Tibial nerve (tissue), 4 donors: Measurements from ENCODE around the gene OR6C1. TPM values are rescaled to one million over a fixed set of nuclear protein-coding genes. Genes with fewer than 3 reads are reported as not detected.
"Not testable (repeated sequence)": the region's sequence is repeated elsewhere in the genome, so short reads cannot be mapped to it uniquely, and the experiment has no call there.

Experiments used
- DNase-seq, 2 donors: peaks; one replicate each; pipeline ENCODE4 v3.0.0-alpha.2; 2019; ENCODE audit warnings: low spot score in 2 of 2
- H3K27ac ChIP-seq, 4 donors: fragments of 200-600 bp; sonication (generic) in 3 of 4; one replicate each; pipeline ENCODE4 v1.5.1; 2017 to 2019; ENCODE audit warnings: mild to moderate bottlenecking in 1 of 4
- H3K27me3 ChIP-seq, 2 donors: fragments of 200-600 bp; sonication (generic) in 1 of 2; one replicate each; pipeline versions ENCODE4 v1.5.1 to v1.6.0; 2017 to 2019
- H3K36me3 ChIP-seq, 3 donors: fragments of 200-600 bp; sonication (generic); one replicate each; pipeline ENCODE4 v1.5.1; 2018 to 2019
- H3K4me1 ChIP-seq, 4 donors: fragments of 200-600 bp; sonication (generic) in 3 of 4; one replicate each; pipeline ENCODE4 v1.5.1; 2017 to 2019
- H3K4me3 ChIP-seq, 4 donors: fragments of 200-600 bp; sonication (generic) in 3 of 4; one replicate each; pipeline ENCODE4 v1.5.1; 2017 to 2019; ENCODE audit warnings: mild to moderate bottlenecking in 1 of 4, moderate library complexity in 1 of 4
- H3K9me3 ChIP-seq, 4 donors: fragments of 200-600 bp; sonication (generic) in 3 of 4; one replicate each; pipeline ENCODE4 v1.5.1; 2017 to 2019
- CTCF ChIP-seq, 5 experiments: fragments of 200-600 bp in 3 of 5; fragments of 450-650 bp in 2 of 5; sonication (generic) in 3 of 5; IDR thresholded peaks; one replicate each; pipeline ENCODE4 v1.5.1; 2016 to 2019; ENCODE audit warnings: antibody characterized with exemption in 5 of 5, mild to moderate bottlenecking in 3 of 5, moderate library complexity in 2 of 5
- EP300 ChIP-seq, 2 donors: sonication (generic); formaldehyde crosslinking; IDR thresholded peaks; one replicate each; pipeline ENCODE4 v1.6.1; 2017; ENCODE audit warnings: antibody characterized with exemption in 2 of 2, mild to moderate bottlenecking in 1 of 2
- POLR2A ChIP-seq, 2 donors: fragments of 450-650 bp; IDR thresholded peaks; one replicate each; pipeline ENCODE4 v1.6.1; 2017; ENCODE audit warnings: antibody characterized with exemption in 2 of 2, mild to moderate bottlenecking in 2 of 2, moderate library complexity in 2 of 2
- WGBS, 2 donors: methylation state at CpG; one replicate each; pipeline ENCODE4 v1.1.5; 2018; 5-methylcytosine and 5-hydroxymethylcytosine counted together
- total RNA-seq, 4 donors: library from RNA; depleted of rRNA; stranded (reverse); fragments of >200 nt; gene quantifications; one replicate each; pipeline ENCODE4 v1.1.0, GENCODE V29; 2016

The OR6C1 gene
- total RNA-seq, 4 donors from 2014 or later: not detected

- Histone ChIP-seq H3K36me3 (no peaks in the 10 kb centered on the region), H3K4me3 (no peak within 1 kb of the TSS), H3K27me3 (no peaks in the 10 kb centered on the region), H3K4me1 (no peaks in the 10 kb centered on the region), H3K27ac (no peak within 1 kb of the TSS), H3K9me3 (no peaks in the 10 kb centered on the region)
- 96 to 100% methylated on average over 1 of the region's 1 CpG for WGBS, 2 donors
- no peak for TF ChIP-seq CTCF (IDR thresholded peaks at IDR 0.05)
- DNase-seq: no peak
Observed at GRCh38 chr12:55330446-55330845, 16.3 kb downstream of the OR6C1 start, which contains the start of gene OR6C3. Gene OR6C3, plus strand, starts transcription at chr12:55330746. Its CDS starts 955 bp downstream, at chr12:55331701.

- no peak for DNase-seq
- Histone ChIP-seq H3K4me1 (no peaks in the 10 kb centered on the region), H3K27ac (no peak overlapping the region), H3K9me3 (no peaks in the 10 kb centered on the region), H3K36me3 (no peaks in the 10 kb centered on the region), H3K27me3 (no peaks in the 10 kb centered on the region), H3K4me3 (no peak overlapping the region)
- TF ChIP-seq EP300 (IDR thresholded peaks at IDR 0.05) (no peak), POLR2A (IDR thresholded peaks at IDR 0.05) (no peak), CTCF (IDR thresholded peaks at IDR 0.05) (no peak)
- 90 to 91% methylated on average over 10 of the region's 10 CpGs for WGBS, 2 donors
Observed at GRCh38 chr12:55336002-55336401, 21.9 kb downstream of the OR6C1 start.

GRCh38 chr12:55355338-55355737 is 41.2 kb downstream of the OR6C1 start:
- not testable (repeated sequence) for H3K4me1 ChIP-seq, H3K27me3 ChIP-seq, DNase-seq, H3K27ac ChIP-seq, H3K36me3 ChIP-seq, H3K4me3 ChIP-seq
- 69 to 72% methylated on average over 4 of the region's 4 CpGs for WGBS, 2 donors
- H3K9me3 ChIP-seq: peaks cover 0 to 12% (median 0%) of the 10 kb centered on the region in 4 donors

- WGBS, 2 donors: 89 to 93% methylated on average over 4 of the region's 4 CpGs
Observed at GRCh38 chr12:55362675-55363074, 48.5 kb downstream of the OR6C1 start, which contains the start of gene OR6C75. Gene OR6C75, plus strand, starts transcription at chr12:55362975. Its CDS starts 2,136 bp downstream, at chr12:55365111.

GRCh38 chr12:55365086-55365485 is 50.9 kb downstream of the OR6C1 start:
- no peak for TF ChIP-seq POLR2A (IDR thresholded peaks at IDR 0.05)
- no peak for TF ChIP-seq EP300 (IDR thresholded peaks at IDR 0.05)
- TF ChIP-seq CTCF (IDR thresholded peaks at IDR 0.05): no peak
- WGBS, 2 donors: 70 to 78% methylated on average over 3 of the region's 3 CpGs
- H3K9me3 ChIP-seq: no peaks in the 10 kb centered on the region

More at GRCh38 chr12:55362675-55363074, 48.5 kb downstream of the OR6C1 start, which contains the start of gene OR6C75:
- Histone ChIP-seq H3K9me3 (peaks cover 0 to 4% (median 0%) of the 10 kb centered on the region in 4 donors), H3K4me1 (no peaks in the 10 kb centered on the region), H3K36me3 (no peaks in the 10 kb centered on the region), H3K27ac (no peak within 1 kb of the TSS), H3K4me3 (no peak within 1 kb of the TSS), H3K27me3 (no peaks in the 10 kb centered on the region)
- TF ChIP-seq POLR2A (IDR thresholded peaks at IDR 0.05): no peak
- no peak for TF ChIP-seq EP300 (IDR thresholded peaks at IDR 0.05)
- no peak for TF ChIP-seq CTCF (IDR thresholded peaks at IDR 0.05)
- DNase-seq: no peak

More at GRCh38 chr12:55365086-55365485, 50.9 kb downstream of the OR6C1 start:
- Histone ChIP-seq H3K27ac (no peak overlapping the region), H3K27me3 (no peaks in the 10 kb centered on the region), H3K4me3 (no peak overlapping the region), H3K36me3 (no peaks in the 10 kb centered on the region), H3K4me1 (no peaks in the 10 kb centered on the region)
- DNase-seq: no peak

Other genes starting within 250 kb of the OR6C1 start
- not detected for gene OR9K2, start 187.9 kb upstream of the OR6C1 start, total RNA-seq
- gene OR10A7, start 93.3 kb upstream of the OR6C1 start, total RNA-seq: not detected
- gene OR6C74, start 69.7 kb upstream of the OR6C1 start, total RNA-seq: not detected
- gene OR6C6, start 17.8 kb upstream of the OR6C1 start, total RNA-seq: not detected
- not detected for gene OR6C3, start 16.4 kb downstream of the OR6C1 start, total RNA-seq
- gene OR6C75, start 48.6 kb downstream of the OR6C1 start, total RNA-seq: not detected
- gene OR6C65, start 86.2 kb downstream of the OR6C1 start, total RNA-seq: not detected
- gene OR6C76, start 111.9 kb downstream of the OR6C1 start, total RNA-seq: not detected
- not detected for gene OR6C2, start 129.7 kb downstream of the OR6C1 start, total RNA-seq
- not detected for gene OR6C70, start 155.8 kb downstream of the OR6C1 start, total RNA-seq
- not detected for gene OR6C68, start 178.0 kb downstream of the OR6C1 start, total RNA-seq
- gene OR6C4, start 235.3 kb downstream of the OR6C1 start, total RNA-seq: not detected